Subcutaneous abdominal adipose tissue (tissue), 5 donors: Measurements from ENCODE around the gene MTCH1.
A peak's percentile ranks its signal among the peaks of the same experiment; 100 is the strongest.

ENCODE experiments used
- H3K27ac ChIP-seq: one replicate; pipeline ENCODE4 v1.7.0; 2013; ENCODE audit warnings: low read depth, mild to moderate bottlenecking, inconsistent platforms, low read length, moderate library complexity
- H3K27me3 ChIP-seq, 5 donors: one replicate each; pipeline ENCODE4 v1.7.0; 2013; ENCODE audit warnings: low read length in 5 of 5, inconsistent platforms in 1 of 5; ENCODE audit not compliant: control insufficient read depth in 5 of 5, insufficient read depth in 4 of 5
- H3K36me3 ChIP-seq, 5 donors: one replicate each; pipeline ENCODE4 v1.7.0; 2013; ENCODE audit warnings: low read length in 5 of 5; ENCODE audit not compliant: control insufficient read depth in 5 of 5, insufficient read depth in 5 of 5
- H3K4me1 ChIP-seq, 5 donors: one replicate each; pipeline ENCODE4 v1.7.0; 2013; ENCODE audit warnings: low read length in 5 of 5, mild to moderate bottlenecking in 3 of 5, moderate library complexity in 1 of 5; ENCODE audit not compliant: control insufficient read depth in 5 of 5, insufficient read depth in 5 of 5
- H3K4me3 ChIP-seq, 5 donors: one replicate each; pipeline ENCODE4 v1.7.0; 2013; ENCODE audit warnings: low read length in 5 of 5, low read depth in 1 of 5
- H3K9ac ChIP-seq, 5 donors: one replicate each; pipeline ENCODE4 v1.7.0; 2013; ENCODE audit warnings: low read length in 5 of 5, mild to moderate bottlenecking in 4 of 5, moderate library complexity in 3 of 5
- H3K9me3 ChIP-seq, 5 donors: one replicate each; pipeline ENCODE4 v1.7.0; 2013; ENCODE audit warnings: low read length in 5 of 5; ENCODE audit not compliant: control insufficient read depth in 5 of 5
- donor health status: healthy.
- donor health status: healthy.
- donor health status: healthy.
- donor health status: healthy.
- donor health status: healthy.

Gene MTCH1

DNA sequence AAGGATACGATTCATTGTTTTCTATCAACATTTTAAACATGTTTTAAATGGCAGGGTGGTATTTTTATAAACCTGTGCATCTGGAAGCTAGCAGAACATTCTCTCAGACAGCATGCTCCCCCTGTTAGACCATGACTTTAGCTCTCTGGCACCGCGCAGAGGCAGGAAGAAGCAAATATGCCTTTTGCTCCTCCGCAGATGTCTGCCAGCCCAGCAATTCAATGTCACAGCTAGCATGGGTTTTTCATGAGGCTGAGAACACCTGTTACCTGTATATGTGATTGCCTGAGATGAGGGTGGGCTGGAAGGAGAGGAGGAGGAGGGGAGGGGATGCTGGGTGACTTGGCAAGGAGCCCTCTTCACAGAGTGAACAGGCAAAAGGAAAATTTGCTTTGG lies 6.7 kb downstream of the MTCH1 start:
- peak overlapping the region; percentile 63 for H3K27ac ChIP-seq
- no peaks in the 10 kb centered on the region for H3K9me3 ChIP-seq
- peak overlapping the region in 1 of 5 donors; percentile 15 for H3K9ac ChIP-seq
- H3K36me3 ChIP-seq, result peaks cover 0 to 62% (median 49%) of the 10 kb centered on the region in 5 donors
- H3K4me1 ChIP-seq, result peaks cover 3 to 46% (median 37%) of the 10 kb centered on the region in 5 donors
- H3K4me3 ChIP-seq, result no peak overlapping the region
- H3K27me3 ChIP-seq, result no peaks in the 10 kb centered on the region

DNA sequence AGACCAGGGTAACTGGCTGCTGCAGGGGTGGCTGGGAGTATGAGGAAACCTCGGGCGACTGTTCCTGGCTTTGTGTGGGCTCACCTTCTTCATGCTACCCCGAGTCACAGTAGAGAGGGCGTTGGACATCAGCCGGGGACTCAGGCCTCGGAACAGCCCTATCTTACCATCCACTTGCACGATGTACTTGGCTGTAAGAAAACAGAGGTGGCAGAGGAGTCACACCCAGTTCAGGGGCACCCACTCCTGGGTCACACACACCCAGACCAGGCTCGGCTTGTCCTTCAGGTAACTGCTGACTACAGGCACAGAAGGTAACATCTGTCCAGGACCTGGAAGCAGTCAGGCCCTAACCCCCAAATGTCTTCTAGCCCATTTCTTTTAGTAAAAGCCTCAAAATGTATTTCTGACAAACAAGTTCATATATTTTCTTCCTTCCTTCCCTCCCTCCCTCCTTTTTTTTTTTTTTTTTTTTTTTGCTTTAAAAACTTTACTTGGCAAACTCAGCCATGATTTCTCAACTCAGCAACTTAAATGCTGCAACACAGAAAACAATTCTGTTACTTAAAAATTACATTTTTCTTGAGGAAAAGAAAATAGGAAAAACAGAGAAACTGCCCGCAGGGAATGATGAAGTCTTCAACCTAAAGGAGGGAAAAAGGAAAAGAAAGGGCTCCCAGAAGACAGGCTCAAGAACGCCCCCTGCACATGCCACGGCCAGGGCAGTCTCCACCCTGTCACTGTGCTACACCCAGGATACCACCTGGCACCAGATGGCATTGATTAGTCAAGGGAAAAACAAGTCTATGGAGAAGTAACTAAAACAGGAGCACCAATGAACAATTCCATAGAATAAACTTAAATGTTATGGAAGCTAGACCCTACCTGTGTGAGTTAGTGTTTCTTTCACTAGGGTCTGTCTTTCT lies 7.3 kb downstream of the MTCH1 start:
- no peaks in the 10 kb centered on the region for H3K27me3 ChIP-seq
- peak overlapping the region; percentile 63 for H3K27ac ChIP-seq
- H3K36me3 ChIP-seq, result peaks cover 0 to 68% (median 56%) of the 10 kb centered on the region in 5 donors
- peak overlapping the region in 1 of 5 donors; percentile 15 for H3K9ac ChIP-seq
- no peaks in the 10 kb centered on the region for H3K9me3 ChIP-seq
- no peak overlapping the region for H3K4me3 ChIP-seq
- H3K4me1 ChIP-seq, result peaks cover 5 to 42% (median 33%) of the 10 kb centered on the region in 5 donors

GRCh38 chr6:36977470-36977941 lies 8.5 kb downstream of the MTCH1 start:
- Histone ChIP-seq H3K4me1 (peaks cover 2 to 42% (median 38%) of the 10 kb centered on the region in 5 donors), H3K4me3 (no peak overlapping the region), H3K27ac (no peak overlapping the region), H3K27me3 (no peaks in the 10 kb centered on the region), H3K9me3 (no peaks in the 10 kb centered on the region), H3K9ac (no peak overlapping the region), H3K36me3 (peaks cover 2 to 78% (median 67%) of the 10 kb centered on the region in 5 donors)

- H3K4me1 ChIP-seq, result peaks cover 2 to 42% (median 38%) of the 10 kb centered on the region in 5 donors
- H3K9me3 ChIP-seq, result no peaks in the 10 kb centered on the region
- H3K27ac ChIP-seq, result no peak overlapping the region
- H3K36me3 ChIP-seq, result peaks cover 2 to 84% (median 73%) of the 10 kb centered on the region in 5 donors
- H3K9ac ChIP-seq, result no peak overlapping the region
- H3K27me3 ChIP-seq, result no peaks in the 10 kb centered on the region
- no peak overlapping the region for H3K4me3 ChIP-seq
These were observed 9.1 kb downstream of the MTCH1 start for GRCh38 chr6:36976931-36977330.

DNA sequence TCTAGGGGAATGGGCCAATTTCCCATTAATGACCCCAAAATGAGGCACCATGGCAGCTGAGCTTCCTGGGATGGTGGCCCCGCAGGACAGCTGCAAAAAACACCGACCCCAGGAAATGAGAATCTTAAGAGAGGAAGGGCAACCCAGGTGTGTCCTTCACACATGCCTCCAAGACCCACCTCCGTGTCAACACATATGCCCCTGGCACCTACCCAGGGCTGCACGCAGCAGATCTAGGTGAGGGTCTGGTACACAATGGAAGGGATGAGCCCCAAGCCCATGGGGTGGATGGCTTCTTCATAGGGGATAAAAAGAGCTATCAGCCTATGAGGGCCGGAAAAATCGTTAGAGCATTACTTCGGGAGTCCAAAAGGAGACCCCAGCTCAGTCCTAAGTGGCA lies 9.5 kb downstream of the MTCH1 start:
- Histone ChIP-seq H3K4me1 (peaks cover 2 to 38% (median 34%) of the 10 kb centered on the region in 5 donors), H3K9me3 (no peaks in the 10 kb centered on the region), H3K36me3 (peaks cover 2 to 87% (median 77%) of the 10 kb centered on the region in 5 donors), H3K9ac (no peak overlapping the region), H3K27me3 (no peaks in the 10 kb centered on the region), H3K4me3 (no peak overlapping the region), H3K27ac (no peak overlapping the region)

- peaks cover 2 to 89% (median 82%) of the 10 kb centered on the region in 5 donors for H3K36me3 ChIP-seq
- H3K9me3 ChIP-seq, result no peaks in the 10 kb centered on the region
- no peaks in the 10 kb centered on the region for H3K27me3 ChIP-seq
- peaks cover 2 to 34% (median 32%) of the 10 kb centered on the region in 5 donors for H3K4me1 ChIP-seq
- no peak overlapping the region for H3K27ac ChIP-seq
- no peak overlapping the region for H3K4me3 ChIP-seq
- no peak overlapping the region for H3K9ac ChIP-seq
These were observed 10.1 kb downstream of the MTCH1 start for GRCh38 chr6:36976007-36976264.

DNA sequence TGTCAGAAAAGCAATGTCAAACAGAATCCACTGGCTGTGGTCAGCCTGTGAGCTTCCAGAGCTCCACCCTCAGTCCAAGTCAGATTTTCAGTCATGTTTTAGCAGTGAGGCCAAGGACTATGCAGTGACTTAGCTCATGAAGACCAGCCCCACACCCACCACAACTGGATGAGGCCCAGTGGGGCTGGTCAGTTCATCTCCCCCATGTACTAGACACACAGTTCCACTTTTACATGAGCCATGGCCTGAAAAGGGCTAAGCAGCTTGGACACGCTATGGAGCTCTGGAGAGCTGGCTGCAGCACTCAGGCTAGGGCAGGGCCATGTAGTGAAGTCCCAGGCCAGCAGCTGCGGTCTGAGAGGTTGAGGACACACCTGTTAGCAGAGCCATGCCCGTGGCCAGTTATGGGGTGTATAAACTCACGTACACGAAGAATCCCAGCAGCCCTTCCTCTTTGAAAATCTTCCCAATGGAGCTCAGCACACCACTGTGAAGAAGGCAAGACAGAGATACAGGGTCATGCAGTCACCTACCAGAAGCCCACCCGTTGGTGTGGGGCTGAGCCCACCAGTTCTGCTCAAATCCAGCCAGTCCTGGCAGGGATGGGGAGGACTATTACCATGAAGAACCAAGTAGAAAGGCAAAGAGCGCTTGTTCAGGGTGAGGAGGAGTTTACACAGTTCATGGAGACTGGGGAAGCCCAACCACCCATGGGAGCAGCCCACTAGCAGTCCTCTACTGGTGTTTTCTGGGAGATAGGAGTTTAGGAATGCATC lies 10.6 kb downstream of the MTCH1 start:
- H3K9me3 ChIP-seq, result no peaks in the 10 kb centered on the region
- peaks cover 2 to 34% (median 32%) of the 10 kb centered on the region in 5 donors for H3K4me1 ChIP-seq
- no peak overlapping the region for H3K4me3 ChIP-seq
- no peak overlapping the region for H3K9ac ChIP-seq
- H3K27ac ChIP-seq, result no peak overlapping the region
- peaks cover 2 to 91% (median 82%) of the 10 kb centered on the region in 5 donors for H3K36me3 ChIP-seq
- H3K27me3 ChIP-seq, result no peaks in the 10 kb centered on the region

GRCh38 chr6:36973647-36974046 lies 12.3 kb downstream of the MTCH1 start:
- Histone ChIP-seq H3K36me3 (peaks cover 4 to 100% (median 98%) of the 10 kb centered on the region in 5 donors), H3K9me3 (no peaks in the 10 kb centered on the region), H3K4me3 (no peak overlapping the region), H3K9ac (no peak overlapping the region), H3K27ac (peak overlapping the region; percentile 17), H3K27me3 (no peaks in the 10 kb centered on the region), H3K4me1 (peaks cover 2 to 24% (median 20%) of the 10 kb centered on the region in 5 donors)

- Histone ChIP-seq H3K36me3 (peaks cover 4 to 100% (median 99%) of the 10 kb centered on the region in 5 donors), H3K27me3 (no peaks in the 10 kb centered on the region), H3K4me3 (no peak overlapping the region), H3K27ac (no peak overlapping the region), H3K9me3 (no peaks in the 10 kb centered on the region), H3K4me1 (peaks cover 2 to 20% (median 16%) of the 10 kb centered on the region in 5 donors), H3K9ac (no peak overlapping the region)
These were observed 12.8 kb downstream of the MTCH1 start for GRCh38 chr6:36973190-36973589.
